22Rv1 (cell line): ENCODE results near the gene KCNIP1.

Source experiments
- H3K27ac ChIP-seq: fragments of 450-650 bp; 2 replicates; pipeline ENCODE4 v1.5.1; 2017
- ZFX ChIP-seq: fragments of 450-650 bp; IDR thresholded peaks from 2 replicates; pipeline ENCODE4 v1.6.1; 2017; ENCODE audit warnings: antibody characterized with exemption, borderline replicate concordance
- TF ChIP-seq, protein P1 (sequence below): fragments of 450-650 bp; IDR thresholded peaks from 2 replicates; pipeline ENCODE4 v1.5.1; 2017; ENCODE audit warnings: mild to moderate bottlenecking

The KCNIP1 gene

DNA sequence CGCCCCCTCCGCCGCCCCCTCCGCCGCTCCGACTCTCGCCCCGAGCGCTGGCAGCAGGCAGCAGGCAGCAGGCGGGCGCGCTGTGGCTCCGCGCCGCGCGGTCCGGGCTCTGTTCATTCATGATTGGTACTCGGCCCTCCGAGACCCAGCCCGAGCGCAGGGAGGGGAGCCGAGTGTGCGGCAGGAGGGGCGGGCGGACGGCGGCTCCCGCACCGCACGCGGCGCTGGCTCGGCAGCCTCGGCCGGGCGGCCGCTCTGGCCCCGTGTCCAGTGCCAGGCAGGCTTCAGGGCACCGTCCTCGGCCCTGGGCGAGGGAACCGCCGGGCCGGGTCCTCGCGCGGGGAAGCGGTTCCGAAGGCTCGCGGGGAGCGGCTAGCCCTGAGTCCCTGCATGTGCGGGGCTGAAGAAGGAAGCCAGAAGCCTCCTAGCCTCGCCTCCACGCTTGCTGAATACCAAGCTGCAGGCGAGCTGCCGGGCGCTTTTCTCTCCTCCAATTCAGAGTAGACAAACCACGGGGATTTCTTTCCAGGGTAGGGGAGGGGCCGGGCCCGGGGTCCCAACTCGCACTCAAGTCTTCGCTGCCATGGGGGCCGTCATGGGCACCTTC, at the start of gene KCNIP1:
KCNIP1 (plus strand) TSS at position 31 of the 607 bp plus-strand sequence.
- H3K27ac ChIP-seq = no peak within 1 kb of the TSS
- TF ChIP-seq ZFX = no peak
- TF ChIP-seq, protein P1, sequence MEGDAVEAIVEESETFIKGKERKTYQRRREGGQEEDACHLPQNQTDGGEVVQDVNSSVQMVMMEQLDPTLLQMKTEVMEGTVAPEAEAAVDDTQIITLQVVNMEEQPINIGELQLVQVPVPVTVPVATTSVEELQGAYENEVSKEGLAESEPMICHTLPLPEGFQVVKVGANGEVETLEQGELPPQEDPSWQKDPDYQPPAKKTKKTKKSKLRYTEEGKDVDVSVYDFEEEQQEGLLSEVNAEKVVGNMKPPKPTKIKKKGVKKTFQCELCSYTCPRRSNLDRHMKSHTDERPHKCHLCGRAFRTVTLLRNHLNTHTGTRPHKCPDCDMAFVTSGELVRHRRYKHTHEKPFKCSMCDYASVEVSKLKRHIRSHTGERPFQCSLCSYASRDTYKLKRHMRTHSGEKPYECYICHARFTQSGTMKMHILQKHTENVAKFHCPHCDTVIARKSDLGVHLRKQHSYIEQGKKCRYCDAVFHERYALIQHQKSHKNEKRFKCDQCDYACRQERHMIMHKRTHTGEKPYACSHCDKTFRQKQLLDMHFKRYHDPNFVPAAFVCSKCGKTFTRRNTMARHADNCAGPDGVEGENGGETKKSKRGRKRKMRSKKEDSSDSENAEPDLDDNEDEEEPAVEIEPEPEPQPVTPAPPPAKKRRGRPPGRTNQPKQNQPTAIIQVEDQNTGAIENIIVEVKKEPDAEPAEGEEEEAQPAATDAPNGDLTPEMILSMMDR = no peak

DNA sequence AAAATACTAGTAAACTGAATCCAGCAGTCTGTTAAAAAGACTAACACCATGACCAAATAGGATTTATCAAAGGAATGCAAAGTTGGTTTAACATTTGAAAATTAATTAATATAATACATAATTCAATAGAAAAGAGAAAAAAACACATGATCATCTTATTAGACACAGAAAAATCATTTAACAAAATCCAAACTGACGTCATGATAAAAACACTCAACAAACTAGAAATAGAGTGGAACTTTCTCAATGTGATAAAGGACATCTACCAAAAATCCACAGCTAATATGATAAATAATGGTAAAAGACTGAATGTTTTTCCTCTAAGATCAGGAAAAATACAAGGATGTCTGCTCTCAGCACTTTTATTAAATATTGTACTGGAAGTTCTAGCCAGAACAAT, 40.4 kb upstream of the KCNIP1 start:
- H3K27ac ChIP-seq = no peak overlapping the region
- TF ChIP-seq ZFX = no peak
- TF ChIP-seq, protein P1 = no peak

DNA sequence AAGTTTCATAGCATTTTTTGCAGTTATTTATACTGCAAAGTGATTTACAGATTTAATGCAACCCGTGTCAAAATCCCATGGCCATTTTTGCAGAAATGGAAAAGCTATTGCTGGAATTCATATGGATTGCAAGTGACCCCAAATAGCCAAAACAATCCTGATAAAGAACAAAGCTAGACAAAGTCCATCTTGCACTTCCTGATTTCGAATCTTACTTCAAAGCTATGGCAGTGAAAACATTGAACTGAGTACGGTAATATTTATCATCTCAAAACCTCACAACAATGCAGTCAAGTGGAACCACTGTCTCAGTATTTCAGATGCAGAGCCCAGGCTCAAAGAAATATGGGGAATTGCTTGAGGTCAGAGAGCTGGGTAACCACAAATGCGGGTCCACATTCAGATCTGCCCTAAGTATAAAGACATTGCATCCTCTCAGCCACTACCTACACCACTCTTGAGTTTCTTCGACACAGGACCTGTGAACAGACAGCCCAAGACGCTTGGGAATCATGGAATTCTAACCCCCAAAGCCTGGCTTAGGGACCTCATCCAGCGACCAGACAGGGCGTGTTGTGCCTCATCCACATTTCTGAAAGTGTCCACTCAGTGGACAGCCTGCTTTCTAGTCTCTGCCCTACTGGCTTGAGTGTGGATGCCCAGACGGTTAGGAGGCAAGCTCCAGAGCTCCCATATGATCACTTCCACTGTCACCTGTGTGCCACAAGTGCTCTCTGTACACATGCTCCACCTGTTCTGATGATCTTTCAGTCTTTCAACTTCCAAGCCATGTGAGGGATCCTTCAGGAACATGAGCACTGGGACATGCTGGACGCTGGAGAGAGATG, 39.3 kb upstream of the KCNIP1 start:
- H3K27ac ChIP-seq = no peak overlapping the region
- TF ChIP-seq ZFX = no peak
- TF ChIP-seq, protein P1 = no peak

DNA sequence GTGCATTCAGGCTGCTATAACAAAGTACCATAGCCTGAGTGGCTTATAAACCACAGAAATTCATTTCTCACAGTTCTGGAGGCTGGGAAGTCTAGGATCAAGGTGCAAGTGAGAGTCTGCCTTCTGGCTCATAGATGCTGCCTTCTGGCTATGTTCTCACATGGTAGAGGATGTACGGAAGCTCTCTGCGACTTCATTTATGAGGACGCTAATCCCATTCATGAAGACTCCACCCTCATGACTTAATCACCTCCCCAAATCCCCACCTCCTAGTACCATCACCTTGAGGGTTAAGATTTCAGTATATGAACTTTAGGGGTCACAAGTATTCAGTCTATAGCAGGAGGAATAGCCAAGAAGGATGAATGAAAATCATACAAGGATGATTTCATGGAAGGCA, 37.3 kb upstream of the KCNIP1 start:
- no peak overlapping the region for H3K27ac ChIP-seq
- no peak for TF ChIP-seq ZFX
- TF ChIP-seq, protein P1 = no peak

DNA sequence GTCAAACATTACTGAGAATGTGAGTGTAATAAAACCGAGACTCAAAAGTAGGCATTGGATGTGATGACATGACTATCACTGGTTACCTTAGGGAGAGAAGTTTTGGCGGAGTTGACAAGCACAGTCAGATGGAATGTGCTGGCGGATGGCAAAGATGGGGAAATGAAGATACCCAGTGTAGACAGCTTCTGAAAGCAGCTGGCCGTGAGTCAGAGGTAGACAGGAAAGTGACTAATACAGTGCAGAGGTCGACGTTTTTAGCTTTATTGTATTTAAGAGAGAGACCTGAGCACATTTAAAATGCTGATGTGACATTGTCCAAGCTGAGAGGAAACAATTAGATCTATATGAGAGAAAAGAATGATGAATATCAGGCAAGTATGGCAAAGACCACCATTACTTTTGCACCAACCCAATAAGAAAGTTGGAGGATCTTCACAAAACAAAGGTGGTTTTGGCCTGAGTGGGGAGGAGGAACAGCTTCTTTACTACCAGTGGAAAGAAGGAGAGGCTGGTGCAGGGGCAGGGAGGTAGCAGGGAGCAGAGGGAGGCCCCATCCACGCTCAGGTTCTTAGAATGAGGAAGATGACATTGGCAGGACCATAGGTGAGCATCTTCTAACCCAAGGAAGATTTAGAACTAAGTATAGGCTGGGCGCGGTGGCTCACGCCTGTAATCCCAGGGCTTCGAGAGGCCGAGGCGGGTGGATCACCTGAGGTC, 36.7 kb upstream of the KCNIP1 start:
- no peak for TF ChIP-seq ZFX
- TF ChIP-seq, protein P1 = no peak
- H3K27ac ChIP-seq = no peak overlapping the region

DNA sequence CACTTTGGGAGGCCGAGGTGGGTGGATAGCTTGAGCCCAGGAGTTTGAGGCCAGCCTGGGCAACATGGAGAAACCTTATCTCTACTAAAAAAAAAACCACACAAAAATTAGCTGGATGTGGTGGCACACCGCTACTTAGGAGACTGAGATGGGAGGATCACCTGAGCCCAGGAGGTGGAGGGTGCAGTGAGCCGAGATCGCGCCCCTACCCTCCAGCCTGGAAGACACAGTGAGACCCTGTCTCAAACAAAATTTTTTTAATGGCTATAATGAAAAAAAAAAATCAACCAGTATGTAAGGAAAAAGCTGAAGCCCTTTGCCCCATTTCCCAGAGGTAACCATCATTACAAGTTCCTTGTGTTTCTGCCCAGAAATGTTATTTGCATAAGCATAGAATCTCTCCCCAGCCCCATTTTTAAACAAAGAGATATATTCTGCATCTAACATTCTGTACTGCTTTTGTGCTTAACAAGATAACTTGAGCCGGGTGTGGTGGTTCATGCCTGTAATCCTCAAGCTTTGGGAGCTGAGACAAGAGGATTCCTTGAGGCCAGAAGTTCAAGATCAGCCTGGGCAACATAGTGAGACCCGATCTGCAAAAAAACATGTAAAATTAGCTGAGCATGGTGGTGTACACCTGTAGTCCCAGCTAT, 35.1 kb upstream of the KCNIP1 start:
- no peak overlapping the region for H3K27ac ChIP-seq
- no peak for TF ChIP-seq ZFX
- TF ChIP-seq, protein P1 = no peak

DNA sequence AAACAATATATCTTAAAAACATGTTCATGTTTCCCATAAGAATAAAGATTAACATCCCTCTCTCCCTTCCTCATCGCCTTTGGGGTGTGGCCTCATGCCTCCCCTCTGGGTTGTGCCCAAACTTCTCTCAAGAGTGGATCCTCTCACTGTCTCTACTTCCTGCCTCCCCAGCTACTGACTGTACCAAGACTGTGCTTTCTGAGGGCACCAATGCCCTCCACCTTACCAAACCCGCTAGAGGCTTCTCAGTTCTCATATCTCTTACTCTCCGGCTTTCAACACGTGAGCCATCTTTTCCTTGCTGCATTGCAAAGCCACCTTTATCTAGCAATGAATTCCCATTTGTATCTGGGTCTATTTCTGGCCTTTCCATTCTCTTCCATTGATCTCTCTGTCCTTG, 34.4 kb upstream of the KCNIP1 start:
- TF ChIP-seq, protein P1 = no peak
- no peak for TF ChIP-seq ZFX
- no peak overlapping the region for H3K27ac ChIP-seq
